ENCODE measurements around the gene TXLNG. TPM values are rescaled to one million over a fixed set of nuclear protein-coding genes. Genes with fewer than 3 reads are reported as not detected.

TXLNG gene
- total and polyA plus RNA-seq, 2 of the 4 experiments (the other 2 are of a cell fraction): 7.0 to 9.7 TPM

DNA sequence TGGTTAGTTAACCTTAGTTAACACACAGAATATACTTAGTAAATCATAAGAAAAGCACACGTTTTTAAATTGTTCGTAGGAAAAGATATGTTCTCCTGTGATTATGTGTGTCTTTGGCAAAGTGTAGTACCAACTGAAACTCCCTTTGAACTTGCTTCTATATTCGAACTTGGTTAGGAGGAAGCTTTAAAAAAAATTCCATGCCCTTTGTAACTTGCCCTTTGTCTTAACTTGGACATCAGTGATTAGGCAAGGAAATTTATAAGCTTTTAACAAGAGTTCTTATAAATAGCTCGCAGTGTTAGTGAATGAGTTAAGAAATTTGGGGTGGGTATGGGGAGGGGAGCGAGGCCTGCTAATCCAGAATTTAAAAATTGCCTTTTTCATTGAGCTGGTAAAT, 33.4 kb downstream of the TXLNG start:
- Histone ChIP-seq H3K4me3 (ENCODE audit: insufficient read depth, low read depth, low read length) (no peak overlapping the region), H4K8ac (ENCODE audit: low read depth in 2 of 2, low read length in 2 of 2) (no peak overlapping the region), H2AK5ac (ENCODE audit: low read depth, low read length) (no peak overlapping the region), H3K4me1 (ENCODE audit: control insufficient read depth, insufficient read depth, low read length) (peaks cover 4% of the 10 kb centered on the region; the same call in 1 of the 2 replicates), H2AK9ac (replicated peaks; ENCODE audit: low read depth, low read length, poor library complexity) (no peak overlapping the region), H3K14ac (replicated peaks; ENCODE audit: low read depth, low read length) (no peak overlapping the region), H3K18ac (ENCODE audit: low read depth, low read length) (no peak overlapping the region), H3K9me3 (ENCODE audit: control insufficient read depth, insufficient read depth, low read length) (no peaks in the 10 kb centered on the region), H3K4me2 (ENCODE audit: low read depth, low read length) (no peak overlapping the region), H3K4ac (ENCODE audit: low read depth, low read length) (no peak overlapping the region), H3K27ac (ENCODE audit: insufficient read depth, low read length) (no peak overlapping the region), H3K27me3 (ENCODE audit: control insufficient read depth, insufficient read depth, low read length) (no peaks in the 10 kb centered on the region), H3K56ac (ENCODE audit: extremely low read depth, insufficient read depth, low read length) (no peak overlapping the region), H3K79me1 (ENCODE audit: low read depth in 1 of 2, low read length in 2 of 2) (peaks cover 0 to 8% of the 10 kb centered on the region in 2 experiments; a peak in 2 of 4 replicates), H4K91ac (ENCODE audit: insufficient read depth, low read depth, low read length) (no peak overlapping the region), H2BK20ac (ENCODE audit: low read depth, low read length) (no peak overlapping the region), H2AFZ (replicated peaks; ENCODE audit: low read length, poor library complexity) (no peak overlapping the region), H3K23ac (ENCODE audit: low read depth, low read length) (no peak overlapping the region), H3K9ac (ENCODE audit: low read depth, low read length) (no peak overlapping the region), H4K5ac (ENCODE audit: low read depth, low read length) (no peak overlapping the region), H2BK120ac (ENCODE audit: low read depth, low read length) (no peak overlapping the region), H3K36me3 (ENCODE audit: control insufficient read depth, insufficient read depth, low read length) (peaks cover 9% of the 10 kb centered on the region), H2BK5ac (ENCODE audit: low read depth, low read length, poor library complexity, severe bottlenecking) (no peak overlapping the region), H2BK15ac (ENCODE audit: low read depth, low read length) (no peak overlapping the region), H4K20me1 (ENCODE audit: insufficient read depth, low read length) (peaks cover 8% of the 10 kb centered on the region; the same call in 1 of the 2 replicates), H3K9me1 (ENCODE audit: insufficient read depth, low read length) (peaks cover 7% of the 10 kb centered on the region; the same call in 1 of the 2 replicates)
- BruUV-seq (replicated peaks): no TSS peak
- POLR2A ChIA-PET (ENCODE audit: unreplicated experiment): interaction anchor here (0.7 kb wide), 1 partner anchor 918 kb away, joined by 3 read pairs; no protein-coding TSS in a partner anchor
- intact Hi-C loops (cut with micrococcal nuclease): no loop called here
- dilution Hi-C loops (cut with HindIII; ENCODE audit: low sequenced_read_pairs, unreplicated experiment): no loop called here
- in situ Hi-C loops (cut with MboI; ENCODE audit: low sequenced_read_pairs): loop anchor here (10.0 kb wide), 1 partner anchor 235 kb away; no protein-coding TSS in a partner anchor
- no peak for TF ChIP-seq MXI1 (IDR thresholded peaks at IDR 0.05; ENCODE audit: borderline replicate concordance, low read depth, low read length)
- TF ChIP-seq USF2 (IDR thresholded peaks at IDR 0.05; ENCODE audit: low read depth, low read length): no peak
- no peak for TF ChIP-seq RCOR1 (IDR thresholded peaks at IDR 0.05; ENCODE audit: insufficient replicate concordance, low read length)
- ATAC-seq (ENCODE audit: low read depth) (no peak), DNase-seq (no peak)
- CTCF ChIA-PET: interaction anchor here (1.1 to 1.7 kb wide), 2 partner anchors 73 to 227 kb away, joined by 3 to 4 read pairs; no protein-coding TSS in a partner anchor
- no CpG with 5 or more reads among the region's 5 CpGs for WGBS, 2 experiments (ENCODE audit: extremely low coverage in 2 of 2, insufficient read length in 1 of 2)

All from IMR-90 (cell line).